HG03354 (cell line): ENCODE data around the gene ALDH3B2.
"Not testable (repeated sequence)": the region's sequence is repeated elsewhere in the genome, so short reads cannot be mapped to it uniquely, and the experiment has no call there.

Source experiments
- ATAC-seq: cut with Tn5 transposase; IDR thresholded peaks from one replicate; pipeline ENCODE4 v1.9.1; 2021; ENCODE audit warnings: mild to moderate bottlenecking; ENCODE audit not compliant: unreplicated experiment, poor library complexity, severe bottlenecking

The ALDH3B2 gene

GRCh38 chr11:67632175-67632981 is 42.0 kb downstream of the ALDH3B2 start:
- ATAC-seq = no peak

- no peak for ATAC-seq
These were observed 42.6 kb downstream of the ALDH3B2 start for GRCh38 chr11:67631853-67632174.

- ATAC-seq = no peak
These were observed 43.0 kb downstream of the ALDH3B2 start for GRCh38 chr11:67631411-67631810.

- no peak for ATAC-seq
These were observed 43.5 kb downstream of the ALDH3B2 start for GRCh38 chr11:67630943-67631331.

- ATAC-seq = peak; percentile 71
These were observed 44.0 kb downstream of the ALDH3B2 start for GRCh38 chr11:67630228-67630942.

- ATAC-seq = peak; percentile 54
These were observed 44.8 kb downstream of the ALDH3B2 start, which contains the start of gene NUDT8 for GRCh38 chr11:67629386-67630227. TSS of gene NUDT8 (minus strand) at chr11:67629937. CDS start at chr11:67629911, 26 bp downstream.

GRCh38 chr11:67628710-67629385 is 45.6 kb downstream of the ALDH3B2 start:
- no peak for ATAC-seq

- ATAC-seq = no peak
These were observed 46.4 kb downstream of the ALDH3B2 start for GRCh38 chr11:67627812-67628624.

GRCh38 chr11:67627441-67627811 is 47.0 kb downstream of the ALDH3B2 start:
- ATAC-seq = no peak

GRCh38 chr11:67626970-67627369 is 47.5 kb downstream of the ALDH3B2 start:
- no peak for ATAC-seq

- not testable (repeated sequence) for ATAC-seq
These were observed 48.1 kb downstream of the ALDH3B2 start for GRCh38 chr11:67626131-67626833.

- not testable (repeated sequence) for ATAC-seq
These were observed 50.6 kb downstream of the ALDH3B2 start for GRCh38 chr11:67623795-67624194.

GRCh38 chr11:67622905-67623304 is 51.5 kb downstream of the ALDH3B2 start:
- ATAC-seq = not testable (repeated sequence)

- not testable (repeated sequence) for ATAC-seq
These were observed 52.5 kb downstream of the ALDH3B2 start for GRCh38 chr11:67621928-67622327.

- not testable (repeated sequence) for ATAC-seq
These were observed 53.8 kb downstream of the ALDH3B2 start for GRCh38 chr11:67620621-67621020.

- not testable (repeated sequence) for ATAC-seq
These were observed 54.5 kb downstream of the ALDH3B2 start for GRCh38 chr11:67619683-67620618.
